SK-N-SH (cell line): ENCODE results near the gene ZNF148.

Experiments
- TAF1 ChIP-seq: IDR thresholded peaks from 2 replicates; pipeline ENCODE4 v1.6.1; 2012; ENCODE audit warnings: low read depth, mild to moderate bottlenecking, low read length, moderate library complexity, borderline replicate concordance
- TF ChIP-seq, protein P1 (sequence below): fragments of 200-600 bp; sonication (generic); IDR thresholded peaks from 2 replicates; pipeline ENCODE4 v1.6.1; 2017; ENCODE audit warnings: antibody characterized with exemption, mild to moderate bottlenecking, moderate library complexity

DNA sequence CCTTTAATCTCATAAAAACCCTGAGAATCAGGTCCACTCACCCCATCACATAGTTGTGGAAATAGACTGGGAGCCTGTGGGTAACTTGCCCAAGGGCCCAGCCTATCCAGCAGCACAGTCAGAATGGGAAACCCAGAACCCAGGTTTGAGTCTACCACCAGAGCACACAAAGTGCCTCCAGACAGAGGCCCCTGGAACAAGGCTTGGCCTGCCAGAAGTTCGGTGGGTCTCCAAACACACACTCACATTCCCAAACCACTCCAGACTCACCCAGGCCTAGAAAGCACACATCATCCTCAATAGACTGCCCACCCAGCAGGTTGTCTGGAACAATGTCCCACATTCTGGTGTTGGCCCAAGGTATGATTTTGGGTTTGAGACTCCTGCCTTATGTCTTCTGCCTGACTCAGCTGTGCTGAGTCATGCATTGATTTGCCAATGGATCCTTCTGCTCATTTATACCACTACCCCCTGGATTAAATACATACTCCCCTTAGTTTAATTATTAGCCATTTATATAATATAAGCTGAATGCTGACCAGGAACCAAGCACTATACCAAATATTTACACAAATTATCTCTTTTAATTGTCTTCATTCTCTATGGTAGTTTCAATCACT is 167.1 kb downstream of the ZNF148 start:
- TF ChIP-seq, protein P1, sequence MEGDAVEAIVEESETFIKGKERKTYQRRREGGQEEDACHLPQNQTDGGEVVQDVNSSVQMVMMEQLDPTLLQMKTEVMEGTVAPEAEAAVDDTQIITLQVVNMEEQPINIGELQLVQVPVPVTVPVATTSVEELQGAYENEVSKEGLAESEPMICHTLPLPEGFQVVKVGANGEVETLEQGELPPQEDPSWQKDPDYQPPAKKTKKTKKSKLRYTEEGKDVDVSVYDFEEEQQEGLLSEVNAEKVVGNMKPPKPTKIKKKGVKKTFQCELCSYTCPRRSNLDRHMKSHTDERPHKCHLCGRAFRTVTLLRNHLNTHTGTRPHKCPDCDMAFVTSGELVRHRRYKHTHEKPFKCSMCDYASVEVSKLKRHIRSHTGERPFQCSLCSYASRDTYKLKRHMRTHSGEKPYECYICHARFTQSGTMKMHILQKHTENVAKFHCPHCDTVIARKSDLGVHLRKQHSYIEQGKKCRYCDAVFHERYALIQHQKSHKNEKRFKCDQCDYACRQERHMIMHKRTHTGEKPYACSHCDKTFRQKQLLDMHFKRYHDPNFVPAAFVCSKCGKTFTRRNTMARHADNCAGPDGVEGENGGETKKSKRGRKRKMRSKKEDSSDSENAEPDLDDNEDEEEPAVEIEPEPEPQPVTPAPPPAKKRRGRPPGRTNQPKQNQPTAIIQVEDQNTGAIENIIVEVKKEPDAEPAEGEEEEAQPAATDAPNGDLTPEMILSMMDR: no peak
- TF ChIP-seq TAF1: no peak
